Right renal pelvis (tissue), 4 donors: ENCODE results near the gene ZFC3H1. TPM values are rescaled to one million over a fixed set of nuclear protein-coding genes. Genes with fewer than 3 reads are reported as not detected.

ENCODE experiments used
- DNase-seq, 4 donors: peaks; one replicate each; pipeline ENCODE4 v3.0.0-alpha.2; 2013; ENCODE audit warnings: low read depth in 4 of 4, low spot score in 3 of 4, missing footprints in 1 of 4
- polyA plus RNA-seq, 4 donors: library from polyadenylated mRNA; unstranded; fragments of 120-200 nt; gene quantifications; one replicate each; pipeline ENCODE4 v1.2.1, GENCODE V29; 2013; ENCODE audit not compliant: insufficient read length in 4 of 4

ZFC3H1 gene
- polyA plus RNA-seq, 4 donors, result 57.3 to 75.2 (median 68.5) TPM

DNA sequence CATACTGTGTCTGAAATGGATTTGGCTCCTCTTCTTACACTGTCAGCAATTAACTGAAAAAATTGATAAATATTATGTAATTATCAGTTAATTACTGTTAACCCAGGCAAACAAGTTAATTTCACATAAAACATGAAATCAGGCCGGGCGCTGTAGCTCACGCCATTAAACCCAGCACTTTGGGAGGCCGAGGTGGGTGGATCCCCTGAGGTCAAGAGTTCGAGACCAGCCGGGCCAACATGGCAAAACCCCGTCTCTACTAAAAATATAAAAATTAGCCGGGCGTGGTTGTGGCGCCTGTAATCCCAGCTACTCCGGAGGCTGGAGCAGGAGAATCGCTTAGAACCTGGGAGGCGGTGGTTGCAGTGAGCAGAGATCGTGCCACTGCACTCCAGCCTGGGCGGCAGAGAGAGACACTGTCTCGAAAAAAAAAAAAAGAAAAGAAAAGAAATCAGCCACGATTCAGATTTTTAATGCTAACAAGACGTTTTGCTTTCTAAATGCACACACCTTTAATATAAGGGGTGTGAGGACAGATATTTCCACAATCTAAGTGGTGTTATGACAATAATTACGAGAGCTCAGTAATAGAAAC is 21.8 kb upstream of the ZFC3H1 start:
- DNase-seq, result no peak

DNA sequence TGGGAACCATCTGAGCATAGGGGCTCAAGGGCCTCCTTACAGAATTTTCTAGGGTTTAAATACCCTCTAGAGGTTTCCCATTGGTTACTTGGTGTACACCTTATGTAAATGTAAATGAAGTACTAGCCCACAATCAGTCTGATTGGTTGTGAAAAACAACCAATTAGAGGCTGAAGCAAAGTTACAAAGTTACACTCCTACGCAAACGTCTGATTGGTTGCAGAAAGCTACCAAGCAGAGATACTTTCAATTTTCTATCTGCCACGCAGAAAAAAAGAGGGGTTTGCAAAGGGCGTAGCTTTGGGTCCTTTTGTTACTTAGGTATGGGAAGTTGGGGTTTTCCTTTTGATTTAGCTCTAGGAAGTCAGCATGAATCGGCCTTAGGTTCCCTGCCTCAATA is 20.4 kb upstream of the ZFC3H1 start:
- no peak for DNase-seq

GRCh38 chr12:71683633-71684032 is 20.0 kb upstream of the ZFC3H1 start:
- no peak for DNase-seq

DNA sequence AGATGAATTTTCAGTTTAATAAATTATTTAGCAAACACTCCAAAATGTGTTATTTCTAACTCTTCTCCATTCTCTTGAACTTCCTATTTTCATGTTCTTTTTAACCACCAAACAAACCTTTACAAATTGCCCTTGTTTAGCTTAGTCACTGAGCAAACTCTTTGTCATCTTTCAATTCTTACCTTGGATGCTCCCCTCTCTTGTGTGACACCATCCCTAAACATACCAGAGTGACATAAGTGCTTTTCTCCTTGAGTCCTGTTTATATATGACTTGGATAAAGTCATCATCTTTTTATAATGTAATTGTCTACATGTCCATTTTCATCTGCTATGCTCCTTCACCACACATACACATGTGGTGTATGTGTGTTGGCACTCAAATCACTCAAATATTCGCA is 18.8 kb upstream of the ZFC3H1 start:
- no peak for DNase-seq

DNA sequence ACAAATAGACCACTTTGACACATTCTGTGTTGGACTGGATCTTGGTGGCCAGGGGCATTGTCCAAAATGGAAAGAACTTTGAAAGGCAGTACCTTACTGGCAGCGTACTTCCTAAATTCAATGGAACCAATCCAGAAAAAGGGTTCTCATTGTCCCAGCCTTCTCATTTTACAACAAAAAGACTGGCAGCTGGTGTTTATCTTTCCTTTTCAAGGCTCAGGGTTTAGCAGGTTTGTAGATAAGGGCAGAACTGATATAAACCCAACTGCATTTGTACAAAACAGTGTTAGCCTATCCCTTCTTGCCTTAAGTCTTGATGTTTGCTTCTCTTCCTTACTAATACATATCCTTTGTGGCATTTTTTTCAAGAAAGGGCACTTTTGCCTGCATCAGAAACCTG is 8.2 kb upstream of the ZFC3H1 start:
- no peak for DNase-seq

DNA sequence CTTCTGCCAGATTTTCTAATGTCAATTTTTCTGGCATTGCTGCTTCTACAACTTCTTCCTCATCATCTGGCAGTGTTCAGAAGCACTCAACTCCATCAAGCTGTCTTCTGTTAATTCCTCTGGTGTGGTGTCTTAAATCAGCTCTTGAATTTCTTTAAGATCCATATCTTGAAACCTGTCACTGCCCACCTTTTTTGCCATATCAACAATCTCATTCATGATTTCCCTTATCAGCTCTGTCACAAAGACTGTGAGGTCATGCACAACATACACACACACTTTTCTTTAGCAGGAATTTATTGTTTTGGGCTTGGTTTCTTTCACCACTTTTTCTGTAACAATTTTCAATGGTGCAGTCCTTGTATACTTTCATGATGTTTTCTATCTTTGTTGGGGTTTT is 7.7 kb upstream of the ZFC3H1 start:
- DNase-seq, result no peak

GRCh38 chr12:71666259-71666658 is 2.6 kb upstream of the ZFC3H1 start:
- no peak for DNase-seq

GRCh38 chr12:71665090-71665463 is 1.4 kb upstream of the ZFC3H1 start:
- DNase-seq, result no peak

DNA sequence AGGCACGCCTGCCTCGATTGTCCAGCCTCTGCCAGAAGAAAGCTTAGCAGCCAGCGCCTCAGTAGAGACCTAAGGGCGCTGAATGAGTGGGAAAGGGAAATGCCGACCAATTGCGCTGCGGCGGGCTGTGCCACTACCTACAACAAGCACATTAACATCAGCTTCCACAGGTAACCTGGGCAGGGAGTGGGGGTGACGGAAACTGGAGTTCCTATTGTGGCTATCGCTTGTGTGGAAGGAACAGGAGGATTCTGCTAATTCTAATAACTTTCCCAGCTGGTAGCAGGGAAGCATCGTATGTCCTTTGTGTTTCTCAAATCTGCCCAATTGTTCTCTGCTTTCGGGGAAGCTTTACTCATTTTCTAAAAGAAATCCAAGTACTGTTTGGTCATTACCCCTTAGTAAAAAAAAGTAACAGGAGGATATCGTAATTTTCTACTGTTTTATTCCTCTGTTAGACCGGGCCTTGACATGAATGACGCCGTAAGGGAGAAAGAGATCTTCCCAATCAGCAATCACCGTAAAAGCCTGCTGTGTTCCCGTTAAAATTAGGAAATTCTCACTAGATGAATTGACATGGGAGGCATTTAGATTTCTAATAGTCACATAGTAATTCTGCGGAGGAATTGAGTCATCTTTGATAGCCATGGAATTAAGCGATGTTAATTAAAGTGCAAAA is 902 bp upstream of the ZFC3H1 start:
- no peak for DNase-seq

DNA sequence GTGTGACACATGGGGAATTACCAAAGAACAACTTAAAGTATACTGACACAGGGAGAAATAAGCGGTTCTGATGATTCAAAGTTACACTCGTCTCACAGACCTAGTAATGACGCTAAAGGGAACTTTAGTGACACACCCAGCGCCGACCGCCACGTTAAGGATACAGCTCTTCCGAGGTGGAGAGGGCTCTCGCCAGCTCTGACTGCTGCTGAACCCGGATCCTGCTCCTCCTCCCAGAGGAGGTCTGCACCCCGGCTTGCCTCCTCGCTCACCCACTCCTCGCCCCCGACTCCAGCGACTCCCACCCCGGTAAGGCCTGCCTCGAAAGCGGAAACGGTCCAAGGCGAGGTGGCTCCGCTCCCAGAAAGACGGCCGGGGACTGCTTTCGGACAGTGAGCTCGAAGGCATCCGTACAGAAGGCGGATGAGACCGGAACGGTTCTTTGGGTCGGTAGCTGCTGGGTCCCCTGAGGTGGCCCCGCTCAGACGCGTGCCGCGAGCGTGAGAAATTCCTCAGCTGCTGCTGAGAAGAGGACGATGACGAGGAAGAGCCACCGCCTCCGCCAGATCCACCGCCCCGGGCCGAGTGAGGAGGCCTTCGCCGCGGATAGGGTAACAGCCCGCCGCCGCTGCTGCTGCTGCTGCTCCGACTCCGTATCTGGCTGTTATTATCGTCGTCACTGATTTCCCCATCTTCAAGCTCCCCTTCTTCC is 643 bp downstream of the ZFC3H1 start:
- peak in 1 of 4 donors; percentile 67 for DNase-seq

DNA sequence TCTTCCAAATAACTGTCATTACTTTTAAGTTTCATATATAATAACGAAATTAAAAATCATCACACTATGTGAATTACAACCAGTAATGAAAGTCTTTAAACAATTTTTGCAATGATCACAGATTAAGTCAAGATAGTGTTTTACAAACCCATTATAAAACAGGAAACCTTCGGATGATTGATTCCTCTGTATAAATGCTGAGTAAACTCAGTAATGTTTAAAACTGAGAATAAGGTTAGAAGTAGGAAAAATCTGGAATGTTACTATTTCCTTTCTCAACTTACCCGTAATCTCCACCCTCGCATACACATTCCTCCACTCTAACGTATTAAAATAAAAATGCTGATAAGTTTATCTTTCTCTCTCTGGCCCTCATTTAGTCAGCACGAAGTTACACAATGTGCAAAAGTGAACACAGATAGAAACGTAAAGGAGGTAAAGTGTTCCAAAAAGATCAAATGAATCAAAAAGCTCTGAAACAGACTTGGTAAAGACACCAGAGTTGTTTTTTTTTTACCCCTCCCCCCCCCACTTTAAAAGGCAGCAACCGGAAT is 1.6 kb downstream of the ZFC3H1 start:
- no peak for DNase-seq

DNA sequence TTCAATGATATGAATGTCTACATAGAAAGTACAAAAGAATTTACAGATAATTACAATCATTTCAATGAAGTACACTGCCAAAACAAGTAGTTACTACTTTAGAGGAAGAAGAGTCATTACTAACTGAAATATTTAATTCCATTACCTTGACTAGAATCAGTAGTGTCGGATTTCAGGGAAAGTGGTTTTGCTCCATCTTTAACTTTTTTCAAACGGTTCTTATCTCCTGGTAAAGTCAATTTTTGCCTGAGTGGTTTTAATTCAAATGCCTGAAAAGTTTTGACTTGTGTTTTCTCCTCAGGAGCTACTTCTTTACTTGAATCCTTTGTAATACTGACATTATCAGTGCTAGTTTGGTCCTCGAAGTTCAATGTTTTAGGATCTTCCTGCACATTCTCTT is 6.9 kb downstream of the ZFC3H1 start:
- DNase-seq, result no peak

- no peak for DNase-seq
Measured at GRCh38 chr12:71655907-71656306, 7.7 kb downstream of the ZFC3H1 start.

DNA sequence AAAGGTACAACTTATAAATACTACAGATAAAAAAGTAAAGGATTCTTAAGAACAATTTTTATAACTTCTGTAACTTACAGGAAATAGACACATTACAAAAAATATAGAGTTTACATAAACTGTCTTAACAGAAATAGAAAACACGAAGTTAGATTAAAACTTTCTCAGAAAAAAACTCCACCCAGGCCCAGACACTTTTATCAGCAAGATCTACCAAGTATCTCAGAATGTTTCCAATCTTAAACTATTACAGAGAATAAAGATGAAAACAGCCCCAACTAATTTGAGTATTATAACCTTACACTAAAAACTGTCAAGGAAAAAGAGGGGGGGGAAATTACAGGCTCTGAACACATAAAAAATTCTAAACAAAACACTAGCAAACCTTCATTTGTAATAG is 8.2 kb downstream of the ZFC3H1 start:
- no peak for DNase-seq

- DNase-seq, result no peak
Measured at GRCh38 chr12:71654200-71654599, 9.4 kb downstream of the ZFC3H1 start.

DNA sequence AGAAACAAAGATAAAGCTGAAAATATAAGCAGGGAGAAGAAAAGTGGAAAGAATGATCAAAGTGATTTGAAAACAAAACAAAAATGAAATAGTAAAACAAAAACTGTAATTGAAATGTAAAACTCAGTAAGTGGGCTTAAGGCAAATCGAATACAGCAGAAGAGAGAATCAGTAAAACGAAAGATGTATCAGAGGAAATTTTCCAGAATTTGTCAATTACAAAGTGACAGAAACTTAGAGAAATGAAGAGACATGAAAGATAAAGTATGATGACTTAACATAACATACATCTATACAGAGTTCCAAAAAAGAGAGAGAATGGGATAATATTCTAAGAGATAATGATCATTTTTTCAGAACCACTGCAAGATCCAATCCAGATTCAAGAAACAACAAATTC is 10.5 kb downstream of the ZFC3H1 start:
- DNase-seq, result no peak

DNA sequence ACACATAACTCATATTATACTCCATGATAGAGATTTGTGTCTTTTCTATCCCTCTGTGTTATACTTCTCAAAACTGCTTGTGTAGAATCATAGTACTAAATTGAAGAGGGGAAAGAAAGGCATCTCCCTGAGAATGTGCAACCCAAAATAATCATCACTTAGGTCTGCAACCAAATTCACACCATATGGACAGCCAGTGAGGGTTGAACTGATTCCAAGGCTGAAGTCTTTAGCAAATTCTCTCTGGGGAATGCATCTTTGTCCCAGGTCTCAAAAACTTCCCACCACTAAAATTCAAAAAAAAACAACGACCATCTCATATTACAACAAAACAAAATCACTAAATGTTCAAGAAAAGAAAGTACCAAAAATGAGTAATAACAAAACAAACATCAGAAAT is 11.0 kb downstream of the ZFC3H1 start:
- no peak for DNase-seq

DNA sequence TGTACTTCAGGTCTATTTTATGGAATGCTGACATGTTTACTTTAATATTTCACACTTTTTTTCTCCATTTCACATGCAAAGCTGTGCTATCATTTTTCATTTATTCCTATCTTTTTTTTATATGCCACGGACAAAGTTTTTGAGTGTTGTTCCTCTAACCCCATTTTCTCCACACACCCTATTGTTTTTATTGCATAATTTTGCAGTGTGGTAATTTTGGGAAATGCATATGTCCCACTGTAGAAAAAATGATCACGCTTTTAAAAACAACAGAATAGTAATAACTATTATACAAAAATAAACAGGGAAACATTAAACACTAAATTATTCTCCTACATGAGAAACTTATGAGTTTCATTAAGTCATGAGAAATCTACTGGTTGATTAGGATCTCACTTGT is 14.2 kb downstream of the ZFC3H1 start:
- no peak for DNase-seq

- no peak for DNase-seq
Measured at GRCh38 chr12:71648537-71648936, 15.1 kb downstream of the ZFC3H1 start.

- no peak for DNase-seq
Measured at GRCh38 chr12:71646512-71646911, 17.1 kb downstream of the ZFC3H1 start.

DNA sequence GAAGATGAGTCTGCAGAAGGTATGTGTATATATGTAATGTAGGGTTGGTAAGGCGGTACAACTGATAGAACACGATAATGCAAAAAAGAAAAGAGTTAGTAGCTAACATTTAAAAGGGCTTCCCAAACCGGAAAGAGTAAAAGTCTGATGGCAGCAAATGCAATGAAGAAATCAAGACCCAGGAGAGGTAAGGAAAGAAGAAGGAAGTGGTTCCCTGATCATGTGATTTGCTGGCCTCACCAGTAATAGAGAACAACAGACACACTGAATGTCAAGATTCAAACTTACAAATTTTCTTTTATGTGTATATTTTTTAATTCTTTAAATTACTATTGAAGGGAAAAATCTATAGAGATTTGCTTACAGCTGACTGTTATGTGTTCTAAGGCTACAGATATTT is 18.4 kb downstream of the ZFC3H1 start:
- no peak for DNase-seq

DNA sequence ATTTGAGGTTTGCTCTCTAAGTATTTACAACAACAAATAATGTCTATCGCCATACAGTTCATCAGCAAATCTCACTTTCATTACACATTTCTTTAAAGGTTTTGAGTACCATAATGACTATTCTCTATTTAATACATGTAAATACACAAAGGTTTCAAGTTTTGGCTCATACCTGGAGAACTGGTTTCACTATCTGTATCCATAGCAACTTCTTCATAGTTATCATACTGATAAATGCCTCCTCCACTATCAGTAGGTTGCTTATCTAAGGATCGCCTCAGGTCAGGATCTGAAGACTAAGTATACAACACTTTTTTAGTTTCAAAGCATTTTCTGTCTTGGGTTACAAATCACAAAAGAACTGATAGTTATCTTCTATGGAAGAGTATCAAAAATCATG is 21.4 kb downstream of the ZFC3H1 start:
- no peak for DNase-seq
